Measurements from ENCODE around the gene LMCD1. TPM values are rescaled to one million over a fixed set of nuclear protein-coding genes. Genes with fewer than 3 reads are reported as not detected.

Gene LMCD1
- polyA plus RNA-seq, 1 experiment: 39.1 TPM

GRCh38 chr3:8481380-8481779, 20.2 kb upstream of the LMCD1 start:
- POLR2A ChIA-PET: no interaction called here
- CTCF ChIA-PET: interaction anchor here (0.6 kb wide), 1 partner anchor 268 kb away, joined by 3 read pairs; no protein-coding TSS in a partner anchor

GRCh38 chr3:8482263-8482662, 19.4 kb upstream of the LMCD1 start:
- POLR2A ChIA-PET: no interaction called here

More at GRCh38 chr3:8481380-8481779, 20.2 kb upstream of the LMCD1 start:
- no peak for TF ChIP-seq CTCF (IDR thresholded peaks at IDR 0.05; ENCODE audit: low read depth, low read length)
- H3K27me3 ChIP-seq (ENCODE audit: control insufficient read depth, insufficient read depth, low read length): no peaks in the 10 kb centered on the region
- H3K27ac ChIP-seq (ENCODE audit: low read depth, low read length): no peak overlapping the region
- no peaks in the 10 kb centered on the region; the same call in 1 of the 2 replicates for H3K9me3 ChIP-seq (ENCODE audit: control insufficient read depth, insufficient read depth, low read length)
- no peak for DNase-seq (ENCODE audit: low read depth, low spot score)
- no peak overlapping the region for H3K4me3 ChIP-seq (ENCODE audit: low read depth, low read length)

GRCh38 chr3:8482960-8483665, 18.5 kb upstream of the LMCD1 start:
- no peak for TF ChIP-seq CTCF (IDR thresholded peaks at IDR 0.05; ENCODE audit: low read depth, low read length)
- Histone ChIP-seq H3K27ac (ENCODE audit: low read depth, low read length) (peak overlapping the region; percentile 47), H3K27me3 (ENCODE audit: control insufficient read depth, insufficient read depth, low read length) (no peaks in the 10 kb centered on the region), H3K9me3 (ENCODE audit: control insufficient read depth, insufficient read depth, low read length) (no peaks in the 10 kb centered on the region; the same call in 1 of the 2 replicates), H3K4me3 (ENCODE audit: low read depth, low read length) (no peak overlapping the region)
- ChIA-PET POLR2A (interaction anchor here (0.6 to 2.0 kb wide), 5 partner anchors 18 to 149 kb away, joined by 3 to 16 read pairs (median 4); partner anchors contain the start of gene LMCD1), CTCF (interaction anchor here (1.1 to 1.6 kb wide), 2 partner anchors 10 to 41 kb away, joined by 3 to 5 read pairs; no protein-coding TSS in a partner anchor)
- peak; percentile 90 for DNase-seq (ENCODE audit: low read depth, low spot score)

More at GRCh38 chr3:8482263-8482662, 19.4 kb upstream of the LMCD1 start:
- CTCF ChIA-PET: no interaction called here
- TF ChIP-seq CTCF (IDR thresholded peaks at IDR 0.05; ENCODE audit: low read depth, low read length): no peak
- H3K9me3 ChIP-seq (ENCODE audit: control insufficient read depth, insufficient read depth, low read length): no peaks in the 10 kb centered on the region; the same call in 1 of the 2 replicates
- no peaks in the 10 kb centered on the region for H3K27me3 ChIP-seq (ENCODE audit: control insufficient read depth, insufficient read depth, low read length)
- no peak for DNase-seq (ENCODE audit: low read depth, low spot score)
- H3K4me3 ChIP-seq (ENCODE audit: low read depth, low read length): no peak overlapping the region
- H3K27ac ChIP-seq (ENCODE audit: low read depth, low read length): no peak overlapping the region

GRCh38 chr3:8484409-8485140, 17.0 kb upstream of the LMCD1 start:
- POLR2A ChIA-PET: interaction anchor here (0.9 to 2.0 kb wide), 4 partner anchors 17 to 134 kb away, joined by 3 to 16 read pairs (median 8); partner anchors contain the start of gene LMCD1
- Histone ChIP-seq H3K4me3 (ENCODE audit: low read depth, low read length) (no peak overlapping the region), H3K27me3 (ENCODE audit: control insufficient read depth, insufficient read depth, low read length) (no peaks in the 10 kb centered on the region), H3K9me3 (ENCODE audit: control insufficient read depth, insufficient read depth, low read length) (no peaks in the 10 kb centered on the region; the same call in 1 of the 2 replicates), H3K27ac (ENCODE audit: low read depth, low read length) (no peak overlapping the region)
- TF ChIP-seq CTCF (IDR thresholded peaks at IDR 0.05; ENCODE audit: low read depth, low read length): no peak
- CTCF ChIA-PET: interaction anchor here (0.6 to 1.6 kb wide), 2 partner anchors 19 to 42 kb away, joined by 3 to 5 read pairs; no protein-coding TSS in a partner anchor
- DNase-seq (ENCODE audit: low read depth, low spot score): no peak
